Testis (tissue), 2 donors: ENCODE measurements around the gene FBN2.

ENCODE experiments used
- POLR2A ChIP-seq: fragments of 450-650 bp; IDR thresholded peaks from one replicate; pipeline ENCODE4 v1.6.1; 2017; ENCODE audit warnings: antibody characterized with exemption, mild to moderate bottlenecking, moderate library complexity
- TF ChIP-seq, protein P1 (sequence below), 3 experiments: fragments of 450-650 bp in 2 of 3; fragments of 200-600 bp in 1 of 3; sonication (generic) in 1 of 3; IDR thresholded peaks; one replicate each; pipeline ENCODE4 v1.5.1; 2016 to 2019; ENCODE audit warnings: antibody characterized with exemption in 3 of 3, mild to moderate bottlenecking in 2 of 3, moderate library complexity in 1 of 3

GRCh38 chr5:128331261-128331660, 206.8 kb downstream of the FBN2 start:
- no peak for TF ChIP-seq POLR2A
- TF ChIP-seq, protein P1, sequence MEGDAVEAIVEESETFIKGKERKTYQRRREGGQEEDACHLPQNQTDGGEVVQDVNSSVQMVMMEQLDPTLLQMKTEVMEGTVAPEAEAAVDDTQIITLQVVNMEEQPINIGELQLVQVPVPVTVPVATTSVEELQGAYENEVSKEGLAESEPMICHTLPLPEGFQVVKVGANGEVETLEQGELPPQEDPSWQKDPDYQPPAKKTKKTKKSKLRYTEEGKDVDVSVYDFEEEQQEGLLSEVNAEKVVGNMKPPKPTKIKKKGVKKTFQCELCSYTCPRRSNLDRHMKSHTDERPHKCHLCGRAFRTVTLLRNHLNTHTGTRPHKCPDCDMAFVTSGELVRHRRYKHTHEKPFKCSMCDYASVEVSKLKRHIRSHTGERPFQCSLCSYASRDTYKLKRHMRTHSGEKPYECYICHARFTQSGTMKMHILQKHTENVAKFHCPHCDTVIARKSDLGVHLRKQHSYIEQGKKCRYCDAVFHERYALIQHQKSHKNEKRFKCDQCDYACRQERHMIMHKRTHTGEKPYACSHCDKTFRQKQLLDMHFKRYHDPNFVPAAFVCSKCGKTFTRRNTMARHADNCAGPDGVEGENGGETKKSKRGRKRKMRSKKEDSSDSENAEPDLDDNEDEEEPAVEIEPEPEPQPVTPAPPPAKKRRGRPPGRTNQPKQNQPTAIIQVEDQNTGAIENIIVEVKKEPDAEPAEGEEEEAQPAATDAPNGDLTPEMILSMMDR (IDR thresholded peaks at IDR 0.05), result no peak
